SU-DHL-6 (cell line): ENCODE data around the gene RIMS4.

Experiments
- H2AFZ ChIP-seq: fragments of 200-600 bp; sonication (generic); 2 replicates; pipeline ENCODE4 v1.6.1; 2014; ENCODE audit warnings: low read depth, mild to moderate bottlenecking, moderate library complexity, mixed read lengths, antibody characterized with exemption, low read length; ENCODE audit not compliant: severe bottlenecking
- H3F3A ChIP-seq: fragments of 200-600 bp; shearing (Covaris generic); 2 replicates; pipeline ENCODE4 v1.6.0; 2016; ENCODE audit warnings: antibody characterized with exemption, mild to moderate bottlenecking; ENCODE audit not compliant: insufficient read depth
- H3K27ac ChIP-seq: fragments of 200-600 bp; sonication (generic); 2 replicates; pipeline ENCODE4 v1.5.1; 2016; ENCODE audit warnings: low read depth, mild to moderate bottlenecking, low read length, moderate library complexity, mixed read lengths
- H3K27me3 ChIP-seq: fragments of 200-600 bp; sonication (generic), shearing (Covaris generic); 2 replicates; pipeline ENCODE4 v1.6.0; 2014; ENCODE audit warnings: mild to moderate bottlenecking, low read length
- H3K36me3 ChIP-seq: fragments of 200-600 bp; sonication (generic); 2 replicates; pipeline ENCODE4 v1.6.1; 2014; ENCODE audit warnings: mild to moderate bottlenecking, low read length, mixed read lengths
- H3K4me2 ChIP-seq: fragments of 300-600, 200-600 bp; shearing (Covaris generic), sonication (generic); 2 replicates; pipeline ENCODE4 v1.6.0; 2014; ENCODE audit warnings: low read length, low read depth, mild to moderate bottlenecking; ENCODE audit not compliant: poor library complexity, severe bottlenecking
- H3K4me3 ChIP-seq: fragments of 200-600 bp; sonication (generic); 2 replicates; pipeline ENCODE4 v1.5.1; 2014; ENCODE audit warnings: antibody characterized with exemption, low read length, mild to moderate bottlenecking, mixed read lengths; ENCODE audit not compliant: insufficient read depth, poor library complexity, severe bottlenecking
- H3K79me2 ChIP-seq: fragments of 200-600 bp; sonication (generic); 2 replicates; pipeline ENCODE4 v1.6.1; 2014; ENCODE audit warnings: mild to moderate bottlenecking, low read length, moderate library complexity; ENCODE audit not compliant: insufficient read depth
- H3K9ac ChIP-seq: fragments of 200-600 bp; sonication (generic); 2 replicates; pipeline ENCODE4 v1.7.0; 2014; ENCODE audit warnings: mild to moderate bottlenecking, low read length
- H3K9me2 ChIP-seq: fragments of 200-600 bp; sonication (generic); replicated peaks from 2 replicates; pipeline ENCODE4 v1.6.1; 2014; ENCODE audit warnings: low read length; ENCODE audit not compliant: insufficient read depth
- H3K9me3 ChIP-seq: fragments of 200-600 bp; sonication (generic); 2 replicates; pipeline ENCODE4 v1.6.1; 2014; ENCODE audit warnings: low read length, mixed read lengths; ENCODE audit not compliant: insufficient read depth
- H4K20me1 ChIP-seq: fragments of 200-600 bp; sonication (generic); 2 replicates; pipeline ENCODE4 v1.6.1; 2014; ENCODE audit warnings: low read depth, mild to moderate bottlenecking, antibody characterized with exemption, low read length, moderate library complexity, mixed read lengths
- EZH2phosphoT487 ChIP-seq: fragments of 200-600 bp; sonication (generic), shearing (Covaris generic); conservative IDR thresholded peaks from 2 replicates; pipeline ENCODE4 v1.6.1; 2018; ENCODE audit warnings: mild to moderate bottlenecking, antibody characterized with exemption, low read length, moderate library complexity, mixed read lengths
- TF ChIP-seq, protein P1 (sequence below): fragments of 200-600 bp; sonication (generic); IDR thresholded peaks from one replicate; pipeline ENCODE4 v1.5.1; 2017; ENCODE audit warnings: antibody characterized with exemption, mild to moderate bottlenecking, low read length, moderate library complexity; ENCODE audit not compliant: insufficient read depth, poor library complexity, severe bottlenecking

RIMS4 gene

DNA sequence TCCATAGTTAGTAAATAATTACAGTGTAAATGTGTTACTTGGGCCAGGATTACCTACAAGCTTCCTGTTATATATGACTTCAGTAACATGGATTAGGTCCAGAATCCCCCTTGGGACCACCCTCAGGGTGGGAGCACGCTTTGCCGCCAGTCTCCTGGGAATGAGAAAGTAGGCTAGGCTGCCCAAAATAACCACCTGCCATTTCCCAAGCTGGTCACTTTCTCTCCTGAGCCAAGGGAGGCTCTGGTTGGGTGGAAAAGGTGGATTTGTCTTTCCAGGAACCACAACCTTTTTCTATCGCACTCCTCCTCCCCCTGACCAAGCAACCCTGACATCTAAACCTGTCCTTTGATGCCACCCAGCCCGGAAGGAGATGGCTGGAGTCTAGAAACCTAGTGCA, 9.6 kb upstream of the RIMS4 start:
- Histone ChIP-seq H3K79me2 (no peaks in the 10 kb centered on the region), H2AFZ (no peak overlapping the region), H4K20me1 (no peaks in the 10 kb centered on the region), H3K36me3 (no peaks in the 10 kb centered on the region), H3K9ac (no peak overlapping the region), H3K27ac (no peak overlapping the region), H3K27me3 (no peaks in the 10 kb centered on the region), H3K9me2 (no peaks in the 10 kb centered on the region), H3F3A (no peaks in the 10 kb centered on the region), H3K4me2 (no peak overlapping the region), H3K4me3 (no peak overlapping the region), H3K9me3 (no peaks in the 10 kb centered on the region)
- TF ChIP-seq, protein P1, sequence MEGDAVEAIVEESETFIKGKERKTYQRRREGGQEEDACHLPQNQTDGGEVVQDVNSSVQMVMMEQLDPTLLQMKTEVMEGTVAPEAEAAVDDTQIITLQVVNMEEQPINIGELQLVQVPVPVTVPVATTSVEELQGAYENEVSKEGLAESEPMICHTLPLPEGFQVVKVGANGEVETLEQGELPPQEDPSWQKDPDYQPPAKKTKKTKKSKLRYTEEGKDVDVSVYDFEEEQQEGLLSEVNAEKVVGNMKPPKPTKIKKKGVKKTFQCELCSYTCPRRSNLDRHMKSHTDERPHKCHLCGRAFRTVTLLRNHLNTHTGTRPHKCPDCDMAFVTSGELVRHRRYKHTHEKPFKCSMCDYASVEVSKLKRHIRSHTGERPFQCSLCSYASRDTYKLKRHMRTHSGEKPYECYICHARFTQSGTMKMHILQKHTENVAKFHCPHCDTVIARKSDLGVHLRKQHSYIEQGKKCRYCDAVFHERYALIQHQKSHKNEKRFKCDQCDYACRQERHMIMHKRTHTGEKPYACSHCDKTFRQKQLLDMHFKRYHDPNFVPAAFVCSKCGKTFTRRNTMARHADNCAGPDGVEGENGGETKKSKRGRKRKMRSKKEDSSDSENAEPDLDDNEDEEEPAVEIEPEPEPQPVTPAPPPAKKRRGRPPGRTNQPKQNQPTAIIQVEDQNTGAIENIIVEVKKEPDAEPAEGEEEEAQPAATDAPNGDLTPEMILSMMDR = no peak
- TF ChIP-seq EZH2phosphoT487 = no peak

DNA sequence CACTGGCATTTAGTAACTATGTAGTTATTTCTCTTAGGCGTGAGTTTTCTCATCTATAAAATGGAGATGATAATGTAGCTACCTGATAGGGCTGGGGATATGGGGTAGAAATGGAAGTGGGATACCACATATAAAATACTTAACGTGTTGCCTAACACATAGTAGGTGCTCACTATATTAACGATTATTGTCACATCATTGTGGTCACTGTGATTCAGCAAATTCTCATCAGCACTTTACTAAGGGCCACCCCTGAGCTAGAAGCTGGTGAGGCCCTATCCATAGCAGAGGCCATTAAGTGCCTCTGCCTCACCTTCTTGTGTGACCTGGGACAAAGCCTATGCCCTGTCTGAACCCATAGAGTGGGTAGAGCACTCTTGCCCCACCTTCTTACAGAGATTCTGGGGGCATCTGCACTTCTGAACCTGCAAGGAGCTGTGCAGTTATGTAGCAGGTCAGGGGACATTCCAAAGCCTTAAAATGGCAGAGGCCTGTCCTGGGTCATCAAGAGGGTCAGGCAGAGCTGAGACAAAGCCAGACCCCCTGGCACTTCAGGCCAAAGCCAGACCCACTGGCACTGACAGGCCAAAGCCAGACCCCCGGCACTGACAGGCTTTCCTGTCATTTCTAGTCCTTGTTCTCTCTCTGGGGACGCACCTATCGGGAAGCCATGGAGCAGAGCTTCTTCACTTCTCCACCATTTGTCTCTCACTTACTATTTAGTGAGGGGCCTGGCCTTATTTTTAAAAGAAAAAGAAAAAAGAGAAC, 7.0 kb upstream of the RIMS4 start:
- H4K20me1 ChIP-seq = no peaks in the 10 kb centered on the region
- H3K9ac ChIP-seq = no peak overlapping the region
- H3F3A ChIP-seq = no peaks in the 10 kb centered on the region
- no peaks in the 10 kb centered on the region for H3K79me2 ChIP-seq
- no peaks in the 10 kb centered on the region for H3K27me3 ChIP-seq
- H3K27ac ChIP-seq = no peak overlapping the region
- no peaks in the 10 kb centered on the region for H3K9me2 ChIP-seq
- H3K9me3 ChIP-seq = no peaks in the 10 kb centered on the region
- no peaks in the 10 kb centered on the region for H3K36me3 ChIP-seq
- no peak overlapping the region for H2AFZ ChIP-seq
- no peak overlapping the region for H3K4me3 ChIP-seq
- no peak for TF ChIP-seq EZH2phosphoT487
- TF ChIP-seq, protein P1 = no peak
- H3K4me2 ChIP-seq = no peak overlapping the region

DNA sequence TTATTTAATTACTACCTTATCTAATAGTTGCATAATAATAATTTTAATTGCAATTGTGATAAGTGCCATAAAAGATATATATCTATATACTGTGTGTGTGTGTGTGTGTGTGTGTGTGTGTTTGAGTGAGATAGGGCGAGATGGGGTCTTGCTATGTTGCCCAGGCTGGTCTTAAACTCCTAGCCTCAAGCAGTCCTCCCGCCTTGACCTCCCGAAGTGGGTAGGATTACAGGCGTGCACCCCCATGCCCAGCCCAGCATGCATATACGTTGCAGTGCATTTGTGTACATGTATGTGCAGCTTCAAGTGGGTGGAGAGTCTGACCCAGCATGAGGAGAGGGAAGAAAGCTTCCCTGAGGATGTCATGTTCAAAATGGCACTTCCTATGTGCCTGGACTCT, 4.6 kb upstream of the RIMS4 start:
- Histone ChIP-seq H3K9me2 (no peaks in the 10 kb centered on the region), H3K79me2 (no peaks in the 10 kb centered on the region), H3K9me3 (no peaks in the 10 kb centered on the region), H3K27ac (no peak overlapping the region), H2AFZ (no peak overlapping the region), H3K27me3 (no peaks in the 10 kb centered on the region), H3K9ac (no peak overlapping the region), H3K36me3 (no peaks in the 10 kb centered on the region), H3K4me3 (no peak overlapping the region), H4K20me1 (no peaks in the 10 kb centered on the region), H3F3A (no peaks in the 10 kb centered on the region), H3K4me2 (no peak overlapping the region)
- TF ChIP-seq, protein P1 = no peak
- no peak for TF ChIP-seq EZH2phosphoT487
